Panc1 (cell line): ENCODE results near the gene DNMT3A. TPM values are rescaled to one million over a fixed set of nuclear protein-coding genes. Genes with fewer than 3 reads are reported as not detected.
A peak's percentile ranks its signal among the peaks of the same experiment; 100 is the strongest.

Experiments used
- ATAC-seq: fragments of 200-7000 bp; cut with Tn5 transposase; 2 replicates; pipeline ENCODE4 v1.9.1; 2020; ENCODE audit warnings: mild to moderate bottlenecking, moderate library complexity
- BruUV-seq: library from RNA; stranded (reverse); fragments of 400-500 nt; replicated peaks from 2 replicates; lab custom pipeline; 2021; lab: Mats Ljungman, UMichigan
- CTCF ChIA-PET: fragments of 300-600 bp; sonication (Branson Sonifier 250); formaldehyde crosslinking; loops from one replicate; lab custom pipeline; 2022; ENCODE audit warnings: antibody characterized with exemption; lab: Charles Lee
- POLR2A ChIA-PET: fragments of 300-600 bp; sonication (Branson Sonifier 250); formaldehyde crosslinking; loops from one replicate; lab custom pipeline; 2022; ENCODE audit warnings: antibody characterized with exemption; lab: Charles Lee
- DNase-seq: peaks from one replicate; pipeline ENCODE4 v3.0.0-alpha.2; 2010; ENCODE audit warnings: low read depth, low spot score
- H3K27ac ChIP-seq: 2 replicates; pipeline ENCODE4 v1.5.1; 2011; ENCODE audit warnings: mild to moderate bottlenecking, low read length, inconsistent platforms
- H3K27me3 ChIP-seq: fragments of 200-500 bp; sonication (Bioruptor generic); 2 replicates; pipeline ENCODE4 v1.6.0; 2014; ENCODE audit warnings: low read length, inconsistent platforms; ENCODE audit not compliant: control insufficient read depth, insufficient read depth
- H3K36me3 ChIP-seq: fragments of 200-500 bp; sonication (Bioruptor generic); 2 replicates; pipeline ENCODE4 v1.5.1; 2014; ENCODE audit warnings: inconsistent platforms, mild to moderate bottlenecking, low read length, moderate library complexity; ENCODE audit not compliant: control insufficient read depth, insufficient read depth
- H3K4me1 ChIP-seq: 2 replicates; pipeline ENCODE4 v1.5.1; 2011; ENCODE audit warnings: inconsistent platforms, mild to moderate bottlenecking, low read length, moderate library complexity; ENCODE audit not compliant: control insufficient read depth, insufficient read depth
- H3K4me3 ChIP-seq, 2 experiments: 2 replicates each; pipeline ENCODE4 v1.5.1; 2011 to 2012; ENCODE audit warnings: low read depth in 2 of 2, low read length in 2 of 2, mild to moderate bottlenecking in 2 of 2, inconsistent platforms in 1 of 2, moderate library complexity in 1 of 2
- H3K9me3 ChIP-seq: fragments of 200-500 bp; sonication (Bioruptor generic); 2 replicates; pipeline ENCODE4 v1.5.1; 2014; ENCODE audit warnings: low read depth, mild to moderate bottlenecking, inconsistent platforms, low read length, moderate library complexity; ENCODE audit not compliant: control insufficient read depth, insufficient read depth
- CTCF ChIP-seq: fragments of 450-650 bp; IDR thresholded peaks from 2 replicates; pipeline ENCODE4 v1.5.1; 2017; ENCODE audit warnings: mild to moderate bottlenecking
- POLR2AphosphoS5 ChIP-seq: IDR thresholded peaks from 2 replicates; pipeline ENCODE4 v1.6.1; 2012; ENCODE audit warnings: mild to moderate bottlenecking, low read depth, low read length, moderate library complexity
- REST ChIP-seq, 2 experiments: IDR thresholded peaks; 2 replicates each; pipeline ENCODE4 v1.6.1; 2011 to 2012; ENCODE audit warnings: low read depth in 2 of 2, control low read depth in 1 of 2, low read length in 1 of 2, mild to moderate bottlenecking in 1 of 2, moderate library complexity in 1 of 2; ENCODE audit not compliant: insufficient read depth in 1 of 2
- SIN3A ChIP-seq: IDR thresholded peaks from 2 replicates; pipeline ENCODE4 v1.6.1; 2012; ENCODE audit warnings: low read depth, mild to moderate bottlenecking, low read length, moderate library complexity, borderline replicate concordance; ENCODE audit not compliant: insufficient read depth
- TCF7L2 ChIP-seq: IDR thresholded peaks from 2 replicates; pipeline ENCODE4 v1.6.1; 2011; ENCODE audit warnings: mild to moderate bottlenecking, low read depth, low read length, inconsistent platforms
- in situ Hi-C: cut with HindIII; loops from 2 replicates; pipeline ENCODE4 v1.10.0; 2016; ENCODE audit warnings: low sequenced_read_pairs, low pct_unique_long_range_greater_than_20kb
- intact Hi-C: fragments of 100-400 bp; cut with micrococcal nuclease; formaldehyde crosslinking; loops from one replicate; pipeline ENCODE4 v1.10.0; 2022; ENCODE audit not compliant: unreplicated experiment
- total RNA-seq: library from RNA; stranded (reverse); gene quantifications from one replicate; pipeline ENCODE4 v1.2.1, GENCODE V29; 2021; ENCODE audit not compliant: unreplicated experiment

The DNMT3A gene
- total RNA-seq, 1 experiment from 2014 or later, result 29.3 TPM

GRCh38 chr2:25315316-25315680 is 26.4 kb downstream of the DNMT3A start:
- intact Hi-C loops (no loop called here), in situ Hi-C loops (no loop called here)
- TF ChIP-seq CTCF, result no peak
- no peak for TF ChIP-seq POLR2AphosphoS5
- no peak for TF ChIP-seq TCF7L2
- TF ChIP-seq SIN3A, result no peak
- no peak for TF ChIP-seq REST (IDR thresholded peaks at IDR 0.05; ENCODE audit: insufficient read depth in 1 of 2, low read depth in 2 of 2, low read length in 1 of 2)
- Histone ChIP-seq H3K4me1 (peaks cover 7% of the 10 kb centered on the region; the same call in 1 of the 2 replicates), H3K4me3 (no peak overlapping the region), H3K9me3 (no peaks in the 10 kb centered on the region), H3K27me3 (no peaks in the 10 kb centered on the region), H3K27ac (no peak overlapping the region), H3K36me3 (no peaks in the 10 kb centered on the region)
- ChIA-PET POLR2A (no interaction called here), CTCF (interaction anchor here (1.2 kb wide), 1 partner anchor 47 kb away, joined by 3 read pairs; no protein-coding TSS in a partner anchor)
- BruUV-seq, result no TSS peak
- DNase-seq (no peak), ATAC-seq (no peak)

GRCh38 chr2:25314514-25315315 is 27.0 kb downstream of the DNMT3A start:
- Histone ChIP-seq H3K4me1 (peaks cover 7% of the 10 kb centered on the region; the same call in 1 of the 2 replicates), H3K27me3 (no peaks in the 10 kb centered on the region), H3K27ac (no peak overlapping the region), H3K4me3 (no peak overlapping the region), H3K36me3 (no peaks in the 10 kb centered on the region), H3K9me3 (no peaks in the 10 kb centered on the region)
- no TSS peak for BruUV-seq
- ChIA-PET CTCF (interaction anchor here (1.2 kb wide), 1 partner anchor 47 kb away, joined by 3 read pairs; no protein-coding TSS in a partner anchor), POLR2A (no interaction called here)
- DNase-seq (no peak), ATAC-seq (0 out of 2 replicates have a peak, but pooled peaks have one; percentile 53)
- in situ Hi-C loops, result no loop called here
- intact Hi-C loops, result no loop called here
- TF ChIP-seq REST (IDR thresholded peaks at IDR 0.05; ENCODE audit: insufficient read depth in 1 of 2, low read depth in 2 of 2, low read length in 1 of 2), result no peak
- TF ChIP-seq SIN3A, result no peak
- no peak for TF ChIP-seq POLR2AphosphoS5
- no peak for TF ChIP-seq CTCF
- TF ChIP-seq TCF7L2, result no peak
